B cell (primary cell): Measurements from ENCODE around the gene HS3ST3A1. TPM values are rescaled to one million over a fixed set of nuclear protein-coding genes. Genes with fewer than 3 reads are reported as not detected.
"Not testable (repeated sequence)": the region's sequence is repeated elsewhere in the genome, so short reads cannot be mapped to it uniquely, and the experiment has no call there.

Experiments used
- ATAC-seq: fragments of 200-7000 bp; cut with Tn5 transposase; one replicate; pipeline ENCODE4 v1.10.0; 2021; ENCODE audit warnings: low read depth, mild to moderate bottlenecking, moderate number of reproducible peaks, moderate library complexity
- CTCF ChIA-PET: fragments of 350-600 bp; sonication (Branson Sonifier 250); formaldehyde crosslinking; loops from one replicate; lab custom pipeline; 2021; ENCODE audit warnings: antibody characterized with exemption, inconsistent platforms; lab: Charles Lee
- POLR2A ChIA-PET: fragments of 350-600 bp; sonication (Branson Sonifier 250); formaldehyde crosslinking; loops from one replicate; lab custom pipeline; 2021; ENCODE audit warnings: antibody characterized with exemption; lab: Charles Lee
- DNase-seq: peaks from one replicate; pipeline ENCODE4 v3.0.0; 2013
- H2AFZ ChIP-seq: 2 replicates; pipeline ENCODE4 v1.6.1; 2012; ENCODE audit warnings: mild to moderate bottlenecking, low read depth, low read length; ENCODE audit not compliant: insufficient read depth, poor library complexity, severe bottlenecking
- H3K27ac ChIP-seq, 2 donors: 1 replicate in 1 of 2; 2 replicates in 1 of 2; pipeline ENCODE4 v1.5.1; 2012 to 2013; ENCODE audit warnings: low read length in 2 of 2, mild to moderate bottlenecking in 2 of 2, moderate library complexity in 1 of 2
- H3K27me3 ChIP-seq, 4 experiments: fragments of 200-600 bp in 1 of 4; sonication (generic) in 1 of 4; replicated peaks in 1 of 4; 1 replicate in 2 of 4; 2 replicates in 2 of 4; pipeline versions ENCODE4 v1.6.1 to v1.7.0; 2013 to 2016; ENCODE audit warnings: low read length in 3 of 4, mild to moderate bottlenecking in 2 of 4, mixed read lengths in 1 of 4, moderate library complexity in 1 of 4; ENCODE audit not compliant: insufficient read depth in 4 of 4, control insufficient read depth in 3 of 4; ENCODE audit errors: control extremely low read depth in 1 of 4
- H3K36me3 ChIP-seq, 2 experiments: replicated peaks in 1 of 2; 1 replicate in 1 of 2; 2 replicates in 1 of 2; pipeline versions ENCODE4 v1.6.1 to v1.7.1; 2013; ENCODE audit warnings: low read length in 1 of 2; ENCODE audit not compliant: insufficient read depth in 2 of 2, control insufficient read depth in 1 of 2; ENCODE audit errors: control extremely low read depth in 1 of 2, extremely low read depth in 1 of 2
- H3K4me1 ChIP-seq, 2 donors: fragments of 200-600 bp in 1 of 2; sonication (generic) in 1 of 2; 1 replicate in 1 of 2; 2 replicates in 1 of 2; pipeline versions ENCODE4 v1.5.1 to v1.6.1; 2013 to 2017; ENCODE audit warnings: low read length in 2 of 2; ENCODE audit not compliant: control insufficient read depth in 2 of 2, insufficient read depth in 2 of 2
- H3K4me2 ChIP-seq: replicated peaks from 2 replicates; pipeline ENCODE3; 2012; ENCODE audit warnings: mild to moderate bottlenecking, low read depth, low read length; ENCODE audit not compliant: poor library complexity, severe bottlenecking
- H3K4me3 ChIP-seq, 5 experiments: fragments of 200-600 bp in 1 of 5; sonication (generic) in 1 of 5; 1 replicate in 3 of 5; 2 replicates in 2 of 5; pipeline versions ENCODE4 v1.5.1 to v1.7.0; 2011 to 2016; ENCODE audit warnings: low read length in 4 of 5, mild to moderate bottlenecking in 4 of 5, low read depth in 2 of 5, control low read depth in 1 of 5, moderate library complexity in 1 of 5; ENCODE audit not compliant: insufficient read depth in 1 of 5; ENCODE audit errors: control extremely low read depth in 1 of 5, extremely low read depth in 1 of 5
- H3K79me2 ChIP-seq: fragments of 200-600 bp; sonication (generic); one replicate; pipeline ENCODE4 v1.6.0; 2016; ENCODE audit warnings: low read length; ENCODE audit not compliant: control insufficient read depth, insufficient read depth
- H3K9ac ChIP-seq: fragments of 200-600 bp; sonication (generic); 2 replicates; pipeline ENCODE4 v1.6.1; 2017; ENCODE audit warnings: mild to moderate bottlenecking, low read length, moderate library complexity
- H3K9me3 ChIP-seq, 3 donors: one replicate each; pipeline versions ENCODE4 v1.6.1 to v1.7.1; 2013; ENCODE audit warnings: low read length in 2 of 3; ENCODE audit not compliant: control insufficient read depth in 2 of 3, insufficient read depth in 1 of 3; ENCODE audit errors: control extremely low read depth in 1 of 3
- H4K20me1 ChIP-seq: 2 replicates; pipeline ENCODE4 v1.6.0; 2012; ENCODE audit warnings: mild to moderate bottlenecking, low read length; ENCODE audit not compliant: insufficient read depth, control insufficient read depth, poor library complexity, severe bottlenecking
- H3K27ac Mint-ChIP-seq: one replicate; pipeline ENCODE4 v1.8.0; 2021; ENCODE audit warnings: mixed read lengths
- H3K27me3 Mint-ChIP-seq: one replicate; pipeline ENCODE4 v1.8.0; 2021; ENCODE audit warnings: mixed read lengths
- H3K4me1 Mint-ChIP-seq: one replicate; pipeline ENCODE4 v1.8.0; 2021; ENCODE audit warnings: mixed read lengths
- H3K4me3 Mint-ChIP-seq: one replicate; pipeline ENCODE4 v1.8.0; 2021; ENCODE audit warnings: mixed read lengths
- H3K9me3 Mint-ChIP-seq: one replicate; pipeline ENCODE4 v1.8.0; 2022; ENCODE audit warnings: mixed read lengths; ENCODE audit not compliant: insufficient read depth
- EZH2 ChIP-seq: IDR thresholded peaks from 2 replicates; pipeline ENCODE4 v1.6.1; 2012; ENCODE audit warnings: borderline replicate concordance, low read depth, mild to moderate bottlenecking, moderate library complexity, low read length; ENCODE audit not compliant: insufficient read depth, poor library complexity, severe bottlenecking
- whole genome bisulfite sequencing: methylation state at CpG from one replicate; pipeline ENCODE4 v1.1.5; 2013; ENCODE audit warnings: missing lambda C conversion rate; ENCODE audit not compliant: insufficient coverage; 5-methylcytosine and 5-hydroxymethylcytosine counted together
- intact Hi-C: fragments of 100-400 bp; cut with micrococcal nuclease; formaldehyde crosslinking; loops from one replicate; pipeline ENCODE4 v1.10.0; 2022
- polyA plus RNA-seq: library from polyadenylated mRNA; depleted of rRNA; stranded (reverse); fragments of >200 nt; gene quantifications from 2 replicates; pipeline ENCODE4 v1.2.3, GENCODE V29; 2012
- total RNA-seq, 2 donors: library from RNA; stranded (reverse); fragments of 120-200 nt in 1 of 2; gene quantifications; 1 replicate in 1 of 2; 2 replicates in 1 of 2; pipeline versions ENCODE4 v1.2.3 to v1.2.4, GENCODE V29; 2013 to 2022
- TF ChIP-seq, protein P1 (sequence below): fragments of 200-600 bp; IDR thresholded peaks from one replicate; pipeline ENCODE4 v1.8.0; 2022; ENCODE audit warnings: antibody characterized with exemption, mild to moderate bottlenecking

HS3ST3A1 gene
- total and polyA plus RNA-seq, 2 donors (not counting 1 experiment from before 2014, with no cell fraction given) = 0.17 to 0.75 TPM

DNA sequence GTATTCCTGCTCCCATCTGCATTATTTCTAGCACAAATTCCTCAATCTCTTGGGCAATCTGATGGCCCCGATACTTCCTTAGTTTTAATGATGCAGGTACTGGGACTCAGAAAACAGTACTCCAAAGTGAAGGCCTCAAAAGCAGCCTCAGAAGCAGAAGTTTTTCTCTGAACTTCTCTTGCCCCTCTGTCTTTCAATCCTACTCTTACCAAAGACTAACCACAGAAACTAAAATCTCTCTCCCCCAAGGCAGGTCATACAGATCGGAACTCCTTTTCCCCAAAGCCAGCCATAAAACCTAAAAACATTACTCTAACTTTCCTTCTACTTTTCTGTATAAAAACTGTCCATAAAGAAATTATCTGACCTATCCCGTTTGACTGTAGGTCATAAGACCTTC, 103.5 kb downstream of the HS3ST3A1 start:
- Mint-ChIP-seq H3K4me1 (no peaks in the 10 kb centered on the region), H3K27me3 (no peaks in the 10 kb centered on the region), H3K9me3 (no peaks in the 10 kb centered on the region), H3K27ac (no peak overlapping the region), H3K4me3 (no peak overlapping the region)
- intact Hi-C loops = no loop called here
- Histone ChIP-seq H3K27me3 (no peaks in the 10 kb centered on the region), H3K4me2 (no peak overlapping the region), H3K27ac (no peak overlapping the region), H4K20me1 (no peaks in the 10 kb centered on the region), H3K9ac (no peak overlapping the region), H3K36me3 (no peaks in the 10 kb centered on the region), H3K9me3 (no peaks in the 10 kb centered on the region), H3K4me1 (no peaks in the 10 kb centered on the region), H2AFZ (no peak overlapping the region), H3K4me3 (no peak overlapping the region), H3K79me2 (no peaks in the 10 kb centered on the region)
- ChIA-PET POLR2A (no interaction called here), CTCF (no interaction called here)
- 96% methylated on average over 2 of the region's 3 CpGs for WGBS
- DNase-seq (no peak), ATAC-seq (no peak)
- TF ChIP-seq, protein P1, sequence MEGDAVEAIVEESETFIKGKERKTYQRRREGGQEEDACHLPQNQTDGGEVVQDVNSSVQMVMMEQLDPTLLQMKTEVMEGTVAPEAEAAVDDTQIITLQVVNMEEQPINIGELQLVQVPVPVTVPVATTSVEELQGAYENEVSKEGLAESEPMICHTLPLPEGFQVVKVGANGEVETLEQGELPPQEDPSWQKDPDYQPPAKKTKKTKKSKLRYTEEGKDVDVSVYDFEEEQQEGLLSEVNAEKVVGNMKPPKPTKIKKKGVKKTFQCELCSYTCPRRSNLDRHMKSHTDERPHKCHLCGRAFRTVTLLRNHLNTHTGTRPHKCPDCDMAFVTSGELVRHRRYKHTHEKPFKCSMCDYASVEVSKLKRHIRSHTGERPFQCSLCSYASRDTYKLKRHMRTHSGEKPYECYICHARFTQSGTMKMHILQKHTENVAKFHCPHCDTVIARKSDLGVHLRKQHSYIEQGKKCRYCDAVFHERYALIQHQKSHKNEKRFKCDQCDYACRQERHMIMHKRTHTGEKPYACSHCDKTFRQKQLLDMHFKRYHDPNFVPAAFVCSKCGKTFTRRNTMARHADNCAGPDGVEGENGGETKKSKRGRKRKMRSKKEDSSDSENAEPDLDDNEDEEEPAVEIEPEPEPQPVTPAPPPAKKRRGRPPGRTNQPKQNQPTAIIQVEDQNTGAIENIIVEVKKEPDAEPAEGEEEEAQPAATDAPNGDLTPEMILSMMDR = no peak
- no peak for TF ChIP-seq EZH2

GRCh38 chr17:13496553-13497056, 105.1 kb downstream of the HS3ST3A1 start:
- H3K27ac Mint-ChIP-seq, intact Hi-C loops: not testable (repeated sequence)

More at GRCh38 chr17:13496553-13497056, 105.1 kb downstream of the HS3ST3A1 start:
- H3K27me3 ChIP-seq, H3K4me3 ChIP-seq, H3K4me3 Mint-ChIP-seq, H3K27ac ChIP-seq, CTCF ChIA-PET, H3K36me3 ChIP-seq, H2AFZ ChIP-seq, H3K79me2 ChIP-seq, H3K4me1 ChIP-seq, H3K9me3 ChIP-seq, H4K20me1 ChIP-seq, H3K9me3 Mint-ChIP-seq, POLR2A ChIA-PET, H3K4me1 Mint-ChIP-seq, H3K4me2 ChIP-seq, H3K27me3 Mint-ChIP-seq, ATAC-seq, DNase-seq, H3K9ac ChIP-seq: not testable (repeated sequence)
- 97% methylated on average over 7 of the region's 35 CpGs for WGBS
